ENCODE data around the gene TXNDC11.

The TXNDC11 gene

DNA sequence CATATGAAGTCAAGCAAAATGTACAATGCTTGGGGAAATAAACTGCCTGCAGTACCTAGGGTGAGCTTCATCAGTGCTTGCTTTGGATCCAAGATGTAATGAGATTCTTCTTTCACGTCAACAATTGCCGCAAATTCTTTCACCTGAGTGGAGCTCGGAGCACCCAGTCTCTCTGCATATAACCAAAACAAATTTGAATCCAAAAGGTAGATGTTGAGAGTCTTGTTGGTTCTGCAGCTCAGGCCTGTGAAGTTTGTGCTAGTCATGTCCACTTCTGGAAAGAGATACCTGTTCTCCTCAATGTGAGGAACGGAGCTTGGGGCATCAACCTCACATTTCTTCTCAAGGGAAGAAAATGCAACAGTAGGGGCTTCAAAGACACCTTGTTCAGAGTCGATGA is 51.4 kb downstream of the TXNDC11 start:
- DNase-seq (ENCODE audit: low read depth in 2 of 2): no peak

DNA sequence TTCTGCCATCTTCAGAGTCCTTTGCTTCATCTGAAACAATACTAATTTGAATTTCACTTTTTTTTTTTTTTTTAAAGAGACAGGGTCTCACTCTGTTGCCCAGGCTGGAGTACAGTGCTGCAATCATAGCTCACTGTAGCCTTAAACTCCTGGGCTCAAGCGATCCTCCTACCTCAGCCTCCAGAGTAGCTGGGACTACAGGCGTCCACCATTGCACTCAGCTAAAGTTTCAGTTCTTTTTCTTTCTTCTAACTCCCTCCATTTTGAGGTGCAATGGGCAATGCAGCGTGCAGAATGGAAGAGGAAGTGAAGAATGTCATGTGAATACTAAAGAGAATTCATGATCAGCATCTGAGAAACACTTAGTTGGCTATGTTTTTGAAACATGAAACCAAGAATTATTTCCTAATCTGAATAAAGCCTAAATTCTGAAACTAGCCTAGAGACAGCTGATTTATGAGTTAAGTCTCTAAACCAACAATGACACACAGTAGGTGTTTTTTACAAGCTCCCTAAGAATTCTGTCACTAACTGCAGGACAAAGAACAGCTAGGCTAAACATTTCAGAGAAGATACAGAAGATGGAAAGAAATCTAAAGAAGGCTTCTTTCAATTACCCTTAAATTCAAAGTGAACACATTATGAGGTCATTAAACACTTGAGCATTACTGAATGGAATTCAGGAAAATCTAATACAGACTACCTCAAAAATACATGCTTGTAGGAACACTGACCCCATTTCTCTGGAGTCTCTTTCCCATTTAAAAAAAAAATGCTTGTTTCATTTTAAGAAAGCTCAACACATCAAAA is 53.4 kb downstream of the TXNDC11 start:
- no peak for DNase-seq (ENCODE audit: low read depth in 2 of 2)

- no peak for DNase-seq (ENCODE audit: low read depth in 2 of 2)
Measured at GRCh38 chr16:11688520-11688886, 54.2 kb downstream of the TXNDC11 start.

DNA sequence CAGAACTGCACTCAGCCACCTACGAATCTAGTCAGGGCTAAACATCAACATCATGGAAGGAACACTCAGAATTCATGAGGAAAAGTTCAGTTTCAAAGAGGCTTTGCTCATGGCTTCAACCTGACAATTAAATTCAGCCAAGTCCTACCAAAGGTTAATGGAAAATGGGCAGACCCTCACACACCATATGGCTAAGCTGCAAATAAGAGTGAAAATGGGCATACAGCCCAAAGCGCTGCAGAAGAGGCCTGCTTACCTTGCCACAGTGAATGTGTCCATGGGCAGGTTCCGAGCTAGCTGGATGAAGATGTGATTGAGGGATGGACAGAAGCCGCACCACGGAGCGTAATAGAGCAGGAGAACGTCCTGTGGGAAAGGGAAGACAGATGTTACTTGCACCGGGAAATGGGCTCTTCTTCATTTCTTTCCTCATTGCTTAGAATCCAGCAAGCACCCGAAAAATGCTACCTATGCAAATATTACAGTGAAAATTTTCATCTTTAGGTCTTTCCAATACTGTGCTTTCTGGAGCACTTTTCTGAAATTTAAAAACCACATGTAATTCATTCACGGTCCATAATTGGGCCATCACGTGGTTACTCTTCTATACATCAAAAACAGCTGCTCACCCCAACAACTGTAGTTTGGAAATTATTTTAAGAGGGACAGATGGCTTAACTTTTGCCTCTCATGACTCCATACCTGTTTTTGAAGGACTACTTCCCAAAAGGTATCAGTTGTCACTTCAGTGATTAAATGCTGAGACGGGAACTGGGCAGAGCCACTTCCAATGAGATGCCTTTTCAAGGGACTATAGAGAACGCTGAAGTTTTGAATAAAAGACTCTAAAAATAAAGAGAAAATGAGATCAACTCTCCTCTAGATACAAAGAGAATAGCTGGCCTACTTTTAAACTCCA is 54.8 kb downstream of the TXNDC11 start:
- DNase-seq (ENCODE audit: low read depth in 2 of 2): no peak

DNA sequence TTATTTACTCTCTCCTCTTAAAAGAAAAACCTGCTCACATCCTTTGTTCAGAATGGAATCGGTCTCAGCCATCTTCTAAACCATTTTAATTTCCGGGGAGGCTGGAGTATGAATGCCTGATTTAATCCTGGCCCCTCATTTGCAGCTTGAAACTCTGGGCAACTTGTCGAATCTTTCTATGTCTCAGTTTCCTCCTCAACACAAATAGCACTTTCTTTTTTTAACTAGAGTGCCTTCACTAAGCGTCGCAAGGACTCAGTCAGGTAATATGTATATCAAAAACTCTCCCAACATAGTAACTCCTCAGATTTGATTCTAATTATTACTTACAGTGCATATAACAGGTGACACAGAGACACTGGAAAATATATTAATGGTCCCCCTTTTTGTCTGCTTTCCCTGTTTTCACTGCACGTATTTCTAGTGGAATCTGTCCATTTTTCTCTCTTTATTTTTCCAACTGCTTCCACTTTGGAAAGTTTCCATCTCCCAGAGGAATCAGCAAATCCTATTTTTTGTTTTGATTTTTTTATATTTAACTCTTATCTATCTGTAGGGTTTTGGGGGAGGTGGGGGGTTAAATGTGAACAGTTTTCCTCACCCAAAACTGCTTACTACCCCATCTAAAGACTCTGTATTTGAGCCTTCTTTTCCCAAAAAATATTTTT is 55.8 kb downstream of the TXNDC11 start:
- DNase-seq (ENCODE audit: low read depth in 2 of 2): no peak

DNA sequence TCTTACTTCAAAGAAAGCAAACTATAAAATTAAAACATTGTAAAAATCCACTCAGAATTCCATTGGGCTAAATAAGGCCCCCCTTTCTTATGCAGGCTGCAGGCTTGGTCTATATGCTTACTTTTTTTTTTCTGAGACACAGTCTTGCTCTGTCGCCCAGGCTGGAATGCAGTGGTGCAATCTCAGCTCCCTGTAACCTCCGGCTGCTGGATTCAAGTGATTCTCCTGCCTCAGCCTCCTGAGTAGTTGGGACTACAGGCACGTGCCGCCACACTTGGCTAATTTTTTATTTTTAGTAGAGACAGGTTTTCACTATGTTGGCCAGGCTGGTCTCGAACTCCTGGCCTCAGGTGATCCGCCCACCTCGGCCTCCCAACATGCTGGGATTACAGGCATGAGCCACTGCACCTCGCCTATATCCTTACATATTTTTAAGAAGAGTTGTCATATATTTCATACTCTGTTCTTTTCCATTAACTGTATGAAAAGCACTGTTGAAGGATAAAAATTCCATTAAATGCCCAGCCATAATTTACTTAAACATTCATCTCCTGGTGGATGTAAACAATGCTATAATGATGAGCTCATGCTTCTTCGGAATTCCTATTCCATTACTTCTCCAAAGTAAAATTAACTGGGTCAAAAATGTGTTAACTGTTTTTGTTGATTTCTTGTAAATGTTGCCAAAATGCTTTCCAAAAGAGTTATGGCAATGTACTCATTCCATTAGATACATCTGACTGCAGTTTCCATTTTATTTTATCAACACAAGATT is 56.6 kb downstream of the TXNDC11 start:
- DNase-seq (ENCODE audit: low read depth in 2 of 2): no peak

GRCh38 chr16:11684231-11685025 is 58.2 kb downstream of the TXNDC11 start:
- DNase-seq (ENCODE audit: low read depth in 2 of 2): no peak

DNA sequence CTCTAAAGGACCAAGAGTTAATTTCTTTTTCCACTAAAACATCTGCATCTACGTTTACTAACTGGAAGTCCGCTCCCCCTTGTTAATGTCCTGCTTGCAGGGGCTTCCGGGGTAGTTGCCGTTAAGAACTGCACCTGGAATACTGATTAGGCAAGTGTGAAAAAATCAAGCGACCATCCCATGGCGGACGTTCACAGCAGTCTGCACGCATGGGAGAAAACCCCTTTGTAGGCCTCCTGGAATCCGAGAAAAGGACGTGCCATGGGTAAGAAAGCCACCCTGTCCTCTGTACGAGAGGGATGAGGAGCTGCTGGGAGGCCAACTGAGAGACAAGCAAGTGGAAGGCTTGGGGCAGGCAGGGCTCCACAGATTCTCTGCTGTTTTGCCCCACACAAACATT is 59.5 kb downstream of the TXNDC11 start:
- no peak for DNase-seq (ENCODE audit: low read depth in 2 of 2)

- no peak for DNase-seq (ENCODE audit: low read depth in 2 of 2)
Measured at GRCh38 chr16:11682655-11683096, 60.0 kb downstream of the TXNDC11 start.

GRCh38 chr16:11681976-11682654 is 60.5 kb downstream of the TXNDC11 start:
- DNase-seq (ENCODE audit: low read depth in 2 of 2): no peak

DNA sequence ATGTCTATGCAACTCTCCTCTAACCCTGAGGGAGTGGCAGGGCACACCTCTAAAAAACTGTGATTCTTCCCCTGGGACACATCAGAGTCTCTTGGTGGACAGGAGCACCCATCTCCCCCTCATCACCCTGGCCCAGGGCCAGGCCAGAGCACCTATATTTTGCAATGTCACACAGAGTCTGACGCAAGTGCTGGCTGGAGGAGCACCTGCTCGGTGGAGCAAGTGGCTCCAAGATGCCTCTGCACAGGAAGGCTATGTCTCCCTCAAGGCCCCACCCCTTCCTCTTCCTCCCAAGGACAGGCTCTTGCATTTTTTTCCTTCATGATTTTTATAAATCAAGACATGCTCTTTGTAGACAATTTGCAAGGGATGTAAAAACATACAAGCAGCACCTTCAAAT is 61.1 kb downstream of the TXNDC11 start:
- no peak for DNase-seq (ENCODE audit: low read depth in 2 of 2)

DNA sequence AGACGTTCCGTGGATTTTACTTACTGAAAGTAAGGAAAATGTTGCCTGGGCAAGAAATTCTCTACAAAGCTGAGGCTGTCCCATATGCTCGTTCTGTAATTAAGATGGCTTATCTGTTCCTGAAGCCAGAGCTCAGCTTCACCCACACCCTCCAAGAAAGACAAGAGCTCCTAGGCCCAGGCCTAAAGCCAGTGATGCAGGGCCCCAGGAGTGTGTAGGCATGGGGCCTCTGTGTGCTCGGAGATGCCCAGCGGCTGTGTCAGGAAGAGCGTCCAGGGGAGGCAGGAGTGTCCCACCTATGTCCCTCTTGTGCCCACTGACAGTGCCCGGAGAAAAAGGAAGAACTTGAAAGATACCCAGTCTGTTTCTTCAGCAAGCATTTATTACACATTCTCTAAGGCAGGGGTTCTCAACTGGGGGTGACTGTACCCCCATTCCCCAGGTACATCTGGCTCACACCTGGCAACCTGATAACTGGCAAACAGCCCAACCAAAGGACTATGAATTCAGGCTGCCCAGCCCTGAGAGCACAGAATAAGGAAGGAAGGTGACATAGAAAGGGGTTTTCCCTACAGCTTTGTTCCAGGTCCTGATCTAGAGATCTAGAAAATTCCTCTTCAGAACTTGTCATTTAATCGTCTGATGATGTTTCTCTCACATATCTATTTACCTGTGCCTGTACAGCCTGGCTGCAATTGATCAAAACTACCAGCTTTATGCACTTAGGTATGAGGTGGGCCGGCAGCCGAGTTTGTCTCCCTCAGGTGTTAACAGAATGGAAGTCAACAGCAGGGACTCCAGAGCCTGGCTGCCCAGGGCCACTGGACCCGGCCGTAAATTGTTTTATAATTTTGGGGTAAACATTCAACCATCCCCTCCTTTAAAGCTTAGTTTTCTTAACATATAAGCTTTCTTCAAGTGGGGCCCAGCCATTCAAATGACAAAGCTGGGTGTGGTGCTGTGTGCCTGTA is 62.4 kb downstream of the TXNDC11 start:
- DNase-seq (ENCODE audit: low read depth in 2 of 2): no peak

GRCh38 chr16:11679250-11679649 is 63.4 kb downstream of the TXNDC11 start:
- no peak for DNase-seq (ENCODE audit: low read depth in 2 of 2)

DNA sequence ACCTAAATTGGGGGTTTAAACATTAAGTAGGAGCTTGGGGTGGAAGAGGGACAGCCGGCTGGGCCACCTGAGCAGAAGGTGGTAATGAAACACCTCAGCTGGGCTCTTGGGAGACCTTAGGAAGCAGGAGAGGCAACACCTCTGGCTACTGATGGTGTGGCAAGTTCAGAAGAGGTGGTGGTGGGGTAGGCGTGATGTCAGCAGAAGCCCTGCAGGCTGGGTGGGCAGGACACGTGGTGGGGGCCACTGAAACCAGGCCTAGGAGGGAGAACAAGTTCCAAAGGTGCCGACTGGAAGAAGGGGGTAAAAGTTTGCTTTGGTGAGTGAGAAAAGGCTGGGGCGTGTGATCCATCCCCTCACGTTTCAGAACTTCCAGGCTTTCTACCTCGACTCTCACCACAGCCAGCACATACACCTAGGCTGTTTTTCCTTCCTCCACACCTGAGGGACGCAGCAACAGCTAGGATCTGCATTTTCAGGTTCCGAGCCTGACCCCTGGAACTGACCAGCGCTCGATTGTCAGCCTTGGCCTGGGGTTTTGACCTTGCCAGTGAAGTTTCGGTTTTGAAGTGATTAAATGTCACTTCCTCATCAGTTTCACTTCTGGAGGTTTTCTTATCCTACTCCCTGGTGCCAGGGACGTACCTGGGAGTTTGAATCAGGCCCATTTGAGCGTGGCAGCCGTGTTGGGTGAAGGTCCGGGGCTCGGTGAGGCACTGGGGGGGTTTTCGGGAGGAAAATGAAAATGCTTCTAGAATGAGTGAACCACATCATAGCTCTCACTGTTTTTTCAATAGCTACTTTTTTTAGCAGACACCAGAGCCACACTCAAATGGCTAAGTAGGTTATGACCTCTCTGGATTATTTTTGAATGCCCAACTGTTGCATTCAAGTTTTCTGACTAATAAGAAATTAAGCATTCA is 64.4 kb downstream of the TXNDC11 start:
- DNase-seq (ENCODE audit: low read depth in 2 of 2): no peak

DNA sequence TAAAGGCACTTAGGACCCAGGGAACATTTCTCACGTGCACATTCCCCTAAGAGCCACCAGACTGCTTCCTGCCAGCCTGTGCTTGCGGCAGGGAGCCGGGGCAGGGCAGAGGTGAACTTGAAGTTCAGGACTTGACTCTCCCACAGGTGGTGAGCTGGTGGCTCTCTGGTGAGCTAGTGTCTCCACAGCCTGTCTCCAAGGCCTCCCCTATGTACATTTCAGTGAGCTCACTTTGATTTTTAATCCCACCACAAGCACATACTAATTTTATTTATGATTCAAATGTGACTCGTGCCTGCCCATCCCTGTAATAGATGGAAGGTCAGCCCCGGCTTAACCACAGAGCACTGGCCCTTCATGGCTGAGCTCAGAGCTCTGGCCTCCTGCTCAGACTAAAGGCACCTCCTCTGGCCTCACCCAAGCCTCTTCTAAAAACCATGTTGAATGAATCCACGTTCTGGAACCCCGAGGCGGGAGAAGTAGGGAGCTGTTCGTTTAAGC is 65.2 kb downstream of the TXNDC11 start:
- no peak for DNase-seq (ENCODE audit: low read depth in 2 of 2)

DNA sequence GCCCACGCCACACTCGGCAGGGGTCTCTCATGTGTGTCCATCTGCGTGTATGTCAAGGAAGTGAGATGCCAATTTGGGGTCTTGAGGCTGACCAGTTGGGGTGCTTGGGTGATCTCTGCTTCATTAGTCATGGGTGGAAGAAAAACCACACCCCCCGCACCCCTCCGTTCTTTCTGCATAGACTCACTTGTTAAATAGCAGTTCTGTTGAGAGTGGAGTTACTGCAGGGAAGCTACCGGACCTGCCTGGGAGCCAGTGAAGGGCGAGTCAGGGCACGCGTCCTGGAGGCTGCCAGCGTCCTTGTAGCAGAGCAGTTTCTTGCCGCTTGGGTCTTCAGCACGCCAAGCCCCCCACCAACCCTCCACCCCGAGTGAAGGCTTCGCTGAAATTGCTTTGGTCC is 65.9 kb downstream of the TXNDC11 start:
- no peak for DNase-seq (ENCODE audit: low read depth in 2 of 2)

Measured in activated CD4-positive, alpha-beta T cell treated with anti-CD3 and anti-CD28 coated beads for 24 hours (primary cell).